GM19438 (cell line): Measurements from ENCODE around the gene BNC2.

ENCODE experiments used
- ATAC-seq: cut with Tn5 transposase; IDR thresholded peaks from one replicate; pipeline ENCODE4 v1.9.1; 2021; ENCODE audit warnings: low read depth; ENCODE audit not compliant: unreplicated experiment

The BNC2 gene

GRCh38 chr9:16767366-16767765 is 103.1 kb downstream of the BNC2 start:
- ATAC-seq = no peak

DNA sequence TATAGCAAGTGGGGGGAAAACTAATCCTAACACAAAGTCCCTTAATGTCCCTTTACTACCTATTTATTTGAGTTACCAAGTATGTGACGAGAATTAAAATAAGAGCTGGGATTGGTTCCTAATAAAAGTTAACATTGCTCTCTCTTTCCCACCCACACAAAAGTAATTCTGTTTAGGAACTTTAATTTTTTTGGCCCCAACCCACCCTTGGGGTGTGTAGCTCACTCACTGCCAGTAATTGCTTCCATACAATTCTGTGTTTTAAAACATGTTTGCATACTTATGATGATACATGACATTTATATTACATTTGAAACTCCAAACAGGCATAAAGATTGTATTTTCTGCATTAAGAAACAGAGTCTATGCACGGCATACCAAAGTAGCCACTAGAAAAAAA is 106.5 kb downstream of the BNC2 start:
- ATAC-seq = no peak

DNA sequence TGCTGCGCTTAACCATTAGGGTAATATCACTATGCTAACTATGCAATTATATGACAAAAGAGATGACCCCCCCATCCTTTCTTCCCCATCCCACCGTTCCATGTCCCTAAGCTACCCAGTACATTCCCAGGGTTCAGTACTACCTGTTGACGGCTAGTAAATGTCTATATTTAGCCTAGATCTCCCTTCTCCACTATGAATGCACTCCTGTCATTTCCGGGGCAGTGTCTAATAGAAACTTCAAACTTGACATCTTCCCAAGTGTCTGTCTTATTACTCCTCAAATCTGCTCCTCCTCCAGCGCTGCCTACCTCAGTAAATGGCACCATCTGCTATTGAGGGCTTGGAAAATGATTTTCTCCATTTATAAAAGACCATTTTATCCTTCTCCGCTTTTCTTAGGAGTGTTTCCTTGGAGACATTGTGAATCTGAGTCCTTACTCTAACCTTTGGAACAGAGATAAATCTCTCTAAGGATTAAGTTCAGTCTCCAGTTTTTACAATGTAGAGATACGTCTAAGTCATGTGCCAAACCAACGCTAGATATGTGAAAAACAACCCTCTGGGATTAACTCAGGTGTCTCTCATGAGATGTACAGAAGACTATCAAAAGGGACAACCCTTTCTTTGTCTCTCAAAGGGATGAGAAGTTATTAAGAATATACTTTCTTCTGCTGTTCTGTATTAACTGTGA is 114.9 kb downstream of the BNC2 start:
- ATAC-seq = no peak

DNA sequence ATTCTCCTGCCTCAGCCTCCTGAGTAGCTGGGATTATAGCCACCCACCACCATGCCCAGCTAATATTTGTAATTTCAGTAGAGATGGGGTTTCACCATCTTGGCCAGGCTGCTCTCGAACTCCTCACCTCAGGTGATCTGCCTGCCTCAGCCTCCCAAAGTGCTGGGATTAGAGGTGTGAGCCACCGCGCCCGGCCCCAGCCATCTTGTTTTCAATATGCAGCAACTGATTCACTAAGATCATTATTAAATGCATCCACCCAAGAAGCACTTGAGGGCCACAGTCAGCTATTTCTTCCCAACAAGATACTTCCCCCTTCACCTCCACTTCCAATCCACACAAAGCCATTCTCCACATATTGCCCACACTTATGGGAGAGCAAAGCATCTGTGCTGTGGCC is 115.8 kb downstream of the BNC2 start:
- ATAC-seq = no peak

DNA sequence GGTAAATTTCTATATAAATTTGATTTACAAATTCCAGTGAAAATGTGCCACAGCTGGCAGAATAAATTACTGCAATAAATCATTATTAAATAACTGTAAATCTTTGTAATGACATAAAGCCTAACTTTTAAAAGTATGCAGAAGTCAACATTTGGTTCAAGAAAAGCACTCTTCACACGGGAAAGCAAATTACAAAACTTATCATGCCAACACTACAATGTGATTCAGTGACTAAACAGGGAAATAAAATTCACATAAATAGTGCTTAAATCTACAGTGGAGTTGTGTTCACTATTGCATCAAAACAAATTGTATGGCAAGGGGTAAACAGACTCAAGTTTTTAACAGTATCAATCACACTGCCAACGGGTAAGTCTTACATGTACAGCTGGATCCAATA is 117.2 kb downstream of the BNC2 start:
- no peak for ATAC-seq

GRCh38 chr9:16752601-16753000 is 117.9 kb downstream of the BNC2 start:
- no peak for ATAC-seq

GRCh38 chr9:16750553-16750952 is 119.9 kb downstream of the BNC2 start:
- ATAC-seq = no peak

GRCh38 chr9:16745359-16745758 is 125.1 kb downstream of the BNC2 start:
- no peak for ATAC-seq

- ATAC-seq = no peak
Measured at GRCh38 chr9:16744394-16744793, 126.1 kb downstream of the BNC2 start.

GRCh38 chr9:16743375-16743774 is 127.1 kb downstream of the BNC2 start:
- ATAC-seq = no peak

DNA sequence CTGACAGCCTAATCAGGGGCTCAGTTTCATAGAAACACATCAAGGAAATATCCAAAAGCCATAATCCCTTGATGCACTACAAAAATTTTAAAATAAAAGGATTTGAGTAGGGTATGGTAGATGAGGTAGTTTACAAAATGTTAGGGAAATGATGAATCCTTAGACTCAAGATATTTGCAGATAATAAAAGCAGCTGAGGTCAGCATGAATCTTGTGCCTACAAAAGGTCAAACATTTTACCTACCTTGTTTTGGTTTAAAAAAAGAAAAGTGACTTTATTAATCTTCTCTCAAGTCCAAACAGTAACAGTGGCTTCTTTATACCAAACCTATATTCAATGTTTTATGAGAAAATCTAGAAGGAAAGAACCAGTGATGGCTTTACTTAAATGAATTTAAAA is 135.5 kb downstream of the BNC2 start:
- no peak for ATAC-seq

DNA sequence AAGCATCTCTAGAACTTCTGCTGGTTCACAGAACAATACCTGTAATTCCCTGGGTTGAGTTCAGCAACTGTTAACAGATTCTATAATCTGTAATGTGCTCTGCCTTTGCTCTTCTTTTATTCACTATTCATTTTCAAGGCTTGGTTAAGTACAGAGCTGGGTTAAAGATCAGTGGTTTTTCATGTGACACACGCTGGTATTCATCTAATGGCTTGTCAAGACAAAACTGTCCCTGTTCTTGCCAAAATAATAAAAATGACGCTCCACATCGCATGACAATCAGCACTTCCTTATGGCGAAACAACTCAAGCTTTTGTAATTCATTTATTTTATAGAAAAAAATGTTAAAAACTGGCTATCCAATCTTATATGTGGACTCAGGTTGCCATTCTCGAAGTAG is 137.9 kb downstream of the BNC2 start:
- no peak for ATAC-seq

DNA sequence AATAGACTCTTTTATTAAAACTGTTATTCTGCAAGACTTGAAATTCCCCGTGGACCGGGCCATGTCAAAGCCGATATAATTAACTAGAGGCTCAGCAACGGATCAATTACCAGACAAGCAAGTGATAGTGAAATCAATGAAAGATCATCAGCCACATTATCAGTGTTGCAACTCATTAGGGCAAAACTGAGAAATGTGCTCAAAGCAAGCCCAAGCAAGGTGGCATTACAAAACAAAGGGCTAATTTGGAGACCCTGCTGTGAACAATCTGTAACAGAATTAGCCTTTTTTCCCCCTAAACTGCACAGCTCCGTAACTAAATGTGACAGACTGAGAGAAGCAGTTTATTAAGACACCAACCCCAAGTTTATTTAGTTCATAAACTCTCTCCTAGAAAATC is 140.3 kb downstream of the BNC2 start:
- ATAC-seq = no peak

DNA sequence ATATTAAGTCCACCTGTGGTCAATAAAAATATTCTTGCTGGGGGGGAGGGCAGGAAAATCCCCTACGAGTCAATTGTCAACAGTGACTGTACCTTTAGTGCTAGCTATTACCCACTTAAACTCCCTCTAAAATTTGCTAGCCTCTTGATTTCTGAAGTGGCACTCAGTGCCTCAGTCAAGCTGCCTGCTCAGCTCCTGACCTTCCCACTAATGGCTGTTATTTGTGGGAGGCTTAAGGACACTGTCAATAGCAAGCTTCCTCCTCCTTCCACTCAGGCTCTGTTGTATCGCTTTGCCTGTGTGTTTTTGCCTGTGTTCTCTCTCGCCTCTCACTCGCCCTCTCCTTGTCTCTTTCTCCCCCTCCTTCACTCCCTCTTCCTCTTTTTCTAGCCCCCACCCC is 140.8 kb downstream of the BNC2 start:
- no peak for ATAC-seq

DNA sequence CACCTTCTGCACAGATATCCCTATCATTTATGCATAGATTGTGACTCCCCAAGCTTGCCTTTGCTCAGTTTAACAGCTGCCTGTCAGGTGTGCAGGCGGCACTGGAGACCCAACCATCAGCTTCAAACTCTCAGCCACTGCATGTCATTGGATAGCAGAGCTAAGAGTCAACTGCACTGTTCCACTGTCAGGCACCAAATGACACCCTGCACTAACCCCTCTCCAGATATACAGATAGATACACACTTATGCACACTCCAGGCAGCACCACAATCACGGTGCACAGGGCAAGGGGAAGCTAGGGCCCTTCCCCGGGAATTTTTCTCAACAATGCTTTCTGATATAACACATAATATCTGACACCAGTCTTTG is 142.3 kb downstream of the BNC2 start:
- no peak for ATAC-seq

DNA sequence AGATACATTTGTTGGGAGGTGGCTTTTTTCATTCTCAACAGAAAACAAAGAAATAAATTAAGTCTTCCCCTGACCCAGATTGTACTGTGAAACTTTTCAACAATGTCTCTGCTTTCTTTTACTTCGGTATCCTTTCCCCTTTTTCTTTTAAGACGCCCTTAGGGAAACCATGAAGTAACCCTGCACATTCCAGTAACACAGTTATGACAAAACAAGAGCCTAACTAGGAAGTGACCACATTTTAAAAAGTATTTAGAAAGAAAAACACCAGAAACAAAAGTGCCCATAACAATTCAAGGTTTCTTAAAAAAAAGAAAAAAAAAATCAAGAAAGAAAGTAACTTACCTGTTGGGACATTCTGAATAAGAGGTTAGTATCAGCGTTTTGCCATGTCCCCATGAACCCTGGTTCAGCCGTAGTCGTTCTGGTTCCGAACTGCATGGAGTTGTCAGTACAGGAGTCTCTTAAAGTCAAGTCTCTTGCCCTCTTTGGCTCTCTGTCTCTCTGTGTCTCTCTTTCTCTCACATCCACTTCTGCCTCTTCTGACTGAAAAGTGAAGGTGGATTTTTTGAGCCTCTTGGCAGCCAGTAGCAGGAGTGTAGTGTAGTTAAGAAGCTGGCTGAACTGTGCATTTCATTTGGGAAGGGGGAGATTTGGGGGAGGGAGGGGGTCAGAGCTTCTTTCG is 142.9 kb downstream of the BNC2 start:
- no peak for ATAC-seq

DNA sequence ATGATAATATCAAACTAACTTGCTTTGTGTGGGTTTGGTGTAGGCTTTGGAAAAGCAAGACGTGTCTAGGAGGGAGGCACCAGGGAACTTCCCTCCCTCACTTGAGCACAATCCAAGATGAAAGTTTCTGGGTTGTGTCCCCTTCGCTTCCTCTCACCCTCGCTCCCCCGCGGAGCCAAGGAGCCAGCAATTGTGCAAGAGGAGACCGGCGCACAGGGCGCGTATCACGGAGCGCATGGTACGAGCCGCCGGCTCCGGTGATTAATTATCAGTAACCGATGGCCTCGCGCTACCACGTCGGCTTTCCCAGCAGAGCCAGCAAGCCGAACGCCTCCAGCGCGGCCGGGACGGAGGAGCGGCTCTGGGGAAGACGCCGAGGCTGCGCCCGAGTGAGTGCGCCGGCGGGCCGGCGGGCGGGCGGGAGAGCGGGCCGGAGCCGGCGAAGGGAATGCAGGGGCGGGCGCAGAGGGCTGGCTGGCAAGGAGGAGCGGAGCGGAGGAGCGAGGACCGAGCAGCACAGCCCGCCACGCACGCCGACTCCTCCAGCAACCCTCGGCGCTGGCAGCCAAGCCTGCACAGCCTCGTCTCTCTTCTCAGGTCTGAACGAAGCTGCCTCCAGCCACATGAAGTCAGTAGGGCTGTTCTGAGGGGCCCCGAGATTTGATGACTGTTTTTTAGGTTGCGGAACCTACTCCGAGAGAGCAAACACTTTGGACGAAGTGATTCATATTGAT is 143.6 kb downstream of the BNC2 start:
- ATAC-seq = no peak

GRCh38 chr9:16726029-16726428 is 144.4 kb downstream of the BNC2 start:
- ATAC-seq = no peak

DNA sequence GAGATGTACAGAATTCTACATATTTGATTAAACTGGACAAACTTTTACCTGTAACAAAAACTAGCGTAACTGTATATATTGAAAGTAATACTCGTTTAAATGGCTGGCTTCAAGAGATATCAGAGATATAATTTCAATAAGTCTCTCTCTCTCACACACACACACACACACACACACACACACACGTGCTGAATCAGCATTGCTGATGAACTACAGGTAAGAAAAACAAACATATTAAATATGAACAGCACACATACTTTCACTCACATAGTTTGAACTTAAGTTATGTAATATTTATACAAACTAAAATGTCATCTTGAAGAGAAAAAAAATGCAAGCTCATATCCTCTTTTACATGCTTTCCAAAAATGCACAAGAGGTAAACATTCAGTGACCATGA is 145.4 kb downstream of the BNC2 start:
- no peak for ATAC-seq

DNA sequence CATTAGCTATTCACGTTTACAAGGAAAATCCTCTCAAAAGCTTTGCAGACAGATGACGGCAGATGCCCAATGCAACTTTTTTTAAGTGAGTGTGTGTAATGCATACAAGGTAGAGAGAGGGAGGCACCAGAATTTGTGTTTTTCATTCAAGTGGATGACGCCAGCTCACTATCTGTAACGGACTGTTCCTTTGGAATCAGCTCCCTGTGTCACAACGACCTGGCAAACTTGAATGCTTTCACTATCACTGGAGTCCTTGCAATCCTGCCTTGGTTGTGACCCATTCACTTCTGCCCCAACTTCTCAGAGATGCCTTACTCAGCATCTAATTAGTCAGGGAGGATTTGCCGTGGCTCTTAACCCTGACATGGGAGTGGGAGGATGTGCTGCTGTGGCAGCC is 148.5 kb downstream of the BNC2 start:
- ATAC-seq = no peak

DNA sequence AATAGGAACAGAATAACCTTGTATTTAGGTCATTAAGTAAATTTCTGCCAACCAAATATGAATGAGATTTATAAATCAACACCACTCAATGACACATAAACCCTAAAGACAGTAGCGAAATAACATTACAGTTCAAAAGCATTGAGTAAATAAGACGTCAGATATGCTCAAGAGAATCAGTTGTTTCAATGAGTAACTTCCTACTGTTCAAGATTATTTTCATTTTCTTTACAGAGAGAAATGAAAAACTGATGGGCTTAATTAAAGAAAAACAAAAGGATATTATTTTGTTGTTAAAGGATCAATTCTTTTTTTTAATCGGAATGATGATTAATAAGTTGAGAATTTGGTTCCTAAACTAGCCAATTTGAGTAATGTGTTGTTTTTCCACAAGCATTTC is 150.1 kb downstream of the BNC2 start:
- ATAC-seq = no peak

GRCh38 chr9:16719921-16720320 is 150.5 kb downstream of the BNC2 start:
- ATAC-seq = no peak
